Activated T-cell treated with anti-CD3 and anti-CD28 coated beads for 1 hour (primary cell): ENCODE measurements around the gene TRIM10.
"Not testable (repeated sequence)": the region's sequence is repeated elsewhere in the genome, so short reads cannot be mapped to it uniquely, and the experiment has no call there.

ENCODE experiments used
- DNase-seq: peaks from one replicate; pipeline ENCODE4 v3.0.0-alpha.2; 2020; ENCODE audit warnings: low read depth

TRIM10 gene

GRCh38 chr6:30152910-30153610 lies 8.0 kb downstream of the TRIM10 start:
- DNase-seq: no peak

DNA sequence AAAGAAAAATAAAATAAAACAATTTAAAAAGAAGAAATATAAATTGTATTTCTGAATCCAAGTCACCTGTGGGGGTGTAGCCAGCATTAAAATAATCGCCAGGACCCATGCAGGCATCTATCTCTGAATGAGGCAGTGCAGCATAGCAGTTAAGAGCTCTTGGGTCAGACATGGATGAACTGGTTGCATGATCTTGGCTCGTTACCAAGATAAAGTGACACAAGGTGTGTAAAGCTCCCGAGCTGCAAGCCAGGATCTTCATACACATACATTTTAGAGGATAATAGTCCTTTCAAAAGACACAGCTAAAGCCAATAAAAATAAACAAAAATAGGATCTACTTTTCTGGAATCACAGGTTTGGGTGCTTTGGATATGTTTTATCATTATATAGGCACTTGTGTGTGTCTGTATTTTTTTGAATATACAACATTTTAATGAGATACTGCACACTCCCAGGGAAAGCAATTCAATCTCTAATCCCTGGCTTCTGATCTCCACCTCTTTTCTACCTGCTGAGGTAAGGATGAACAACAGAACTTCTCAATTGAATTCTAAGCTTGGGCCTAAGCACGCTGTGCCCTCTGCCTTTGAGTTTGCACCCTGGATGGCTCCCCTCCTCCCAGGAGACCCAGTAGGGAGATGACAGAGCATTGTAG lies 8.9 kb downstream of the TRIM10 start:
- DNase-seq: no peak

DNA sequence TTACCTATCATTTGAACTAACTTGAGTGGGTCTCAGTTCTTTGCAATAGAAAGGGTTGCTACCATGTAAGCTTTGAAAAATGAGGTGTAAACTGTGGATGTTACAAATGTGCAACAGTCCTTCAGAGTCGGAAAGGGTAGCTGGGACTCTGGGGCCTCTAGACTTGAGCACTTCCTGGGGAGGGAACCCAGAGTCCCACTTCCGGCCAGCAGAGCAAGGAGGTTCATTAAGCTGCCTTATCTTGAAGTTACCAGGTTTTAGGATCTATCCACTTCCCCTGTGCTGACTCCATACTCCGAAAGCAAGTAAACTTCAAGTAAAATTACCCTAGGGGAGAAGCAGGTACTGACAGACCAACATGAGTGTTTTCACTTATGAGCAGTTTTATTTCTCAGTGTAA lies 9.4 kb downstream of the TRIM10 start:
- DNase-seq: no peak

- no peak for DNase-seq
Measured at GRCh38 chr6:30150671-30151395, 10.2 kb downstream of the TRIM10 start.

GRCh38 chr6:30149858-30150550 lies 11.0 kb downstream of the TRIM10 start:
- no peak for DNase-seq

DNA sequence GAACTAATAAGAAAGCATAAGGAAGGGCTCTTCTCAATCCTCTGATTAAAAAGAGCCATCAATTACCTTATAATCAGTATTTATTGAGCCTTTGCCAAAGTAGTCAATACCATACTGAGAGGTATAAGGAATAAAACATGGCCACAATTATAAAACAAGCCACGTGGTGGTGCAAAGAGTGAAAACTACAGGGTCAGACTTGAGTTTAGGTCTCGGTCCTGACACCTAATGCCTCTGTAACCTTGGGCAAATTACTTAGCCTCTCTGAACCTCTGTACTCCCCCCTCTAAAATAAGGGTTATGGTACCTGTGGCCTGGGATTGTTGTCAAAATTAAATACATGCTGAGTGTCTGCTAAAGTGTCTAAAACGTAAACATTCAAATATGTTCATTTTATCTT lies 11.8 kb downstream of the TRIM10 start:
- no peak for DNase-seq

GRCh38 chr6:30147096-30147495 lies 13.9 kb downstream of the TRIM10 start:
- no peak for DNase-seq

- DNase-seq: no peak
Measured at GRCh38 chr6:30145818-30146217, 15.2 kb downstream of the TRIM10 start.

DNA sequence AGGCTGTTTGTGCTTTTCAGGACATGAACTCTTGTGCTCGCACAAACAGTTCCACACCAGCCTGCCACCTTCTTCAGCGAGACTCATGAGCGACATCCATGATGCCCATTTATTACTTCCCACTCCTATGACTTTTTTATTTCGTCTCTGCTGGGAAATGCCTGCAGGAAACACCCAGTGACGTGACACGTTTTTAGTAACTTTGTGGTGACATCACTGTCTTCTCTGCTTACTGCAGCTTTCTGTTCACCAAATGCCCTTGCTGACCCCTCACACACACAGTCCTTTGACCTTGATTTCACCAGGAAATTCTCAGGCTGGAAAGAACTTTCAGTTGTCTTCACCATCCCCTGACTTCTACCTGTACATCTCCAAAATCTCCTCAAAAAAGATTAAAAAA lies 16.2 kb downstream of the TRIM10 start:
- no peak for DNase-seq

GRCh38 chr6:30143780-30144179 lies 17.2 kb downstream of the TRIM10 start:
- no peak for DNase-seq

DNA sequence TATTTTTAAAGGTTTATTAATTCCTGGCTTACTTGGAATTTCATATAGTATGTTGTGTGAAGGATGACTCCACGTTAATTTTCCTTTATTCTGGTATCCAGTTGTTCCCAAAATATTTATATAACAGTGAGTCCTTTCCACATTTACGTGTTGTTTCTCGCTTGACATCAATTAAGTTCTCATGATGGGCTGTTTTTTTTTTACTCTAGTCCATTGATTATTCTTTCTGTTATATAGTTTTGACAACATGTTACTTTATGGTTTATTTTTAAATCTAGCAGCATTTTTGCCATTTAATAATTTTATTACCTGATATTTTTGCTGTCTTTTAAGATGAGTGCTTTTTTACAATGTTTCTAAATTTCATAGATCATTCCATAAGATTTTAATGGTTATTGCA lies 18.3 kb downstream of the TRIM10 start:
- no peak for DNase-seq

DNA sequence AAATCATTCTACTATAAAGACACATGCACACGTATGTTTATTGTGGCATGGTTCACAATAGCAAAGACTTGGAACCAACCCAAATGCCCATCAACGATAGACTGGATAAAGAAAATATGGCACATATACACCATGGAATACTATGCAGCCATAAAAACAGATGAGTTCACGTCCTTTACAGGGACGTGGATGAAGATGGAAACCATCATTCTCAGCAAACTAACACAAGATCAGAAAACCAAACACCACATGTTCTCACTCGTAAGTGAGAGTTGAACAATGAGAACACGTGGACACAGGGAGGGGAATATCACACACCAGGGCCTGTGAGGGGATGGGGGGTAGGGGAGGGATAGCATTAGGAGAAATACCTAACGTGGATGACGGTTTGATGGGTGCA lies 20.8 kb downstream of the TRIM10 start:
- not testable (repeated sequence) for DNase-seq

DNA sequence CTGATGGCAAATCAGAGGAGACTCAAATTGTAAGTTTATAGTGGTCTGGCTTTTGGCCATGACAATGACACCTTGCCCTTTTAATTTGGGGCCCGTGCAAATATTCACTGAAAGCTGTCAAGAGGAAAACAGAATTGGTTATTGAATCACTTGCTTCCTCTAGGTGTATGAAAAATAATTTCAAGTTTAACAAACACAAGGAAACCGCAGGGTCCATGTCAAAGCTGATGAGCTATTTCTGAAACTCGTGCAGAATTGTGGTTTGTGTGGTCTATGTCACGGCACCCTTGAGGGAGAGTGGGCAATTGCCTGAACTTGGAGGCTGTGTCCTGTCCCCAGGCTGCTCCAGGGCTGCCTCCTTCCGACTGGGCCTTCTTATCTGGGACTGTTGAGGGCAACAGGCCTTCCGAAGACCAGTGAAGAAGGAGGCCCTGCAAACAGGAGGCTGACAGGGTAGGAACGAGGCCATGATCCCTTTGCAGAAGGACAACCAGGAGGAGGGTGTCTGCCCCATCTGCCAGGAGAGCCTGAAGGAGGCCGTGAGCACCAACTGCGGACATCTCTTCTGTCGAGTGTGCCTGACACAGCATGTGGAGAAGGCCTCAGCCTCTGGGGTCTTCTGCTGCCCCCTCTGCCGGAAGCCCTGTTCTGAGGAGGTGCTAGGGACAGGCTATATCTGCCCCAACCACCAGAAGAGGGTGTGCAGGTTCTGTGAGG lies 24.3 kb downstream of the TRIM10 start:
- no peak for DNase-seq

GRCh38 chr6:30135757-30136156 lies 25.3 kb downstream of the TRIM10 start, which contains the start of gene TRIM40:
TSS of gene TRIM40 (plus strand) at chr6:30136140. CDS start at chr6:30137037, 897 bp downstream.
- DNase-seq: no peak

DNA sequence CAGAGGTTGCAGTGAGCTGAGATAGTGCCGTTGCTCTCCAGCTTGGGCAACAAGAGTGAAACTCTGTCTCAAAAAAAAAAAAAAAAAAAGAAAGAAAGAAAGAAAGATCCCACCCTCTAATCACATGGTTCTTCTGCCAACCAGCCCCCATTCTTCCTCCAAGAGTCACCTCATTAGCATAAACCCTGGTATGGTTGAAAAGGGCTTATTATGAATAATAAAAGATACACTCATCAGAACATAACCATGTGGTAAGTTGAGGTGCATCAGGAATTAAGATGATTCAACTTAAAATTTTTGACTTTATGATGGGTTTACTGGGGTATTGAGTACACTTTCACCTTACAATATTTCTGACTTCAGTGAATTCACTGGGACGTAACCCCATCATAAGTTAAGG lies 25.9 kb downstream of the TRIM10 start:
- DNase-seq: no peak

DNA sequence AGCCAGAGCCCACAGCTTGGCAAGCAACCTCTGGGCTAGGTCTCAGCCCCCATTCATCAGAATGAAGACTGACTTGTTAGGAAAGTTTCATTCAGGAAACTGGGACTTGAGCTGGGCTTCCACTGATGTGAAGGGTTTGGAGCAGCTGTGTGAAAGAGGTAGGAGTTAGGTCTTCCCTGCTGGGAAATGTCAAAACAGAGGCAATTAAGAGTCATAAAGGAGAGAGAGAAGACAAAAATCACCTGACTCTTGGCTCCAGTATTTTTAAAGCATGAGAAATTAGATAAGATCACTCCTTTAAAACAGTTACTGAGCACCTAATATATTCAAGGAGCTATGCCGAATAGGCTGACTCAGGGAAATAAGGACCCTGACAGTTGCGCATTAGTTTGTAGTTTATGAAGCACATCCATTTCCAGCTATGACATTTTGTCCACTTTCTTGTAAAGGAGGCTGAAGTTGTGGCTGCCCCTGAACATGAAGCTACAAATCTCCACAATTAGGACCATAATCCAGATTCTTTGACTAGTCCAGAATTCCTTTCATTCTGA lies 29.0 kb downstream of the TRIM10 start:
- DNase-seq: no peak

- peak; percentile 42 for DNase-seq
Measured at GRCh38 chr6:30130887-30131862, 29.8 kb downstream of the TRIM10 start.

- DNase-seq: no peak
Measured at GRCh38 chr6:30130179-30130679, 30.8 kb downstream of the TRIM10 start.

DNA sequence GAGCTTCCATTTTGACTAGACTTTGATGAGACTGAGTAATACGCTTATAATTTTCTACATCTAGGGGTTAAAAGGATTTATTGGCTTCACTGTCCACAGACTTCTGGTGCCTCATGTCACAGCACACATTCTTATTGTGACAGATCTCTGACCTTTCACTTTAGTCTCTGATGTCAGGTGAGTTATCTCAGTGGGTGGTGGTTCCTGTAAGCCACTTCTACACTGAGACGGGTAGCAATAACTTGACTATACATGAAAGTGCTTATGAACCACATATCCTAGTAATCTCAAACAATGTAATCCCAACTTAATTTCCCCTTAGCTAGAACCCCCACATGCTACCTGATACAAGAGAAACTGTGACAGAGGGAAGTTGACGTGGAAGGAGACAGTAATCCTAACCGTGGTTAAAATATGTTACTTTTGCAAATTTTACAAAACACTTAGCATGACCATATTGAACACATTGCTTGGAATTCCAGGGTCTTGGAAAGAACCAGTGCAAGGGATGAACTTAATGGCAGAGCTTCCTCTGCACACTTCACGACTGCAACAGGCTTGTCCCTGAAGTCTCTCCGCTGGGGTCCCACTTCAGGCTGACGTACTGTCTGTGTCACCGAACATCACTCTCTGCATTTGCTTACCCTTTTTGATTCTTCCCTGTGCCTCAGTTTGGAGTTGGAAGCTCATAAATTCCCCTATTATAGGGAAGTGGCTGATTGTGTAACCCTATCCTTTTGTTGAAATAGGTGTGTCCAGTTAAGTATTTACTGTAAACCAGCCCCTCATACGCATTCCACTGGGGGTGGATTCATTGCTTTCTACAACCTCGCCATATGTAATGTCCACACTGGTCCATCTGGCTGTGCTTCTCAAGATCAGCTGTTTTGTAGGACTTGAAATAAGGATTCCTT lies 31.5 kb downstream of the TRIM10 start:
- no peak for DNase-seq
